CMK (cell line): Measurements from ENCODE around the gene CAPS.
"Not testable (repeated sequence)": the region's sequence is repeated elsewhere in the genome, so short reads cannot be mapped to it uniquely, and the experiment has no call there.

Experiments used
- DNase-seq: peaks from one replicate; pipeline ENCODE4 v3.0.0-alpha.2; 2010; ENCODE audit warnings: low read depth

Gene CAPS

DNA sequence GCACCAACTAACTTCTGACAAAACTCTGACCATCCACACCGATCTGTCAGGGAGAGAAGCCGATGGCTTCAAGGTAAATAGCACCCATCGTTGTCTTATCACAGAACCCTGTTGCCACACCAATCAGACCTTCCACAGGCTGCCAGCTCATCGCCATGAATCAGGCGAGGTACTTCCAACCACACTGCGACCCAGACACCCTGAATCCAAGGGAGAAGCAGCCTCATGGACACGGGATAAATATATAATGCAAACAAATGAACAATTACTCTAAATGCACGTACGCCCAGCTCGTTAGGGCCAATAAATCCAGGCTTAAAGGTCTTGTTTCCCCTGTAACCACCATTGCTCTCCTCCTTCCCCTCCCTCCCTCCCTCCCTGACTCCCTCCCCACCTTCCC, 43.1 kb downstream of the CAPS start:
- DNase-seq = no peak

DNA sequence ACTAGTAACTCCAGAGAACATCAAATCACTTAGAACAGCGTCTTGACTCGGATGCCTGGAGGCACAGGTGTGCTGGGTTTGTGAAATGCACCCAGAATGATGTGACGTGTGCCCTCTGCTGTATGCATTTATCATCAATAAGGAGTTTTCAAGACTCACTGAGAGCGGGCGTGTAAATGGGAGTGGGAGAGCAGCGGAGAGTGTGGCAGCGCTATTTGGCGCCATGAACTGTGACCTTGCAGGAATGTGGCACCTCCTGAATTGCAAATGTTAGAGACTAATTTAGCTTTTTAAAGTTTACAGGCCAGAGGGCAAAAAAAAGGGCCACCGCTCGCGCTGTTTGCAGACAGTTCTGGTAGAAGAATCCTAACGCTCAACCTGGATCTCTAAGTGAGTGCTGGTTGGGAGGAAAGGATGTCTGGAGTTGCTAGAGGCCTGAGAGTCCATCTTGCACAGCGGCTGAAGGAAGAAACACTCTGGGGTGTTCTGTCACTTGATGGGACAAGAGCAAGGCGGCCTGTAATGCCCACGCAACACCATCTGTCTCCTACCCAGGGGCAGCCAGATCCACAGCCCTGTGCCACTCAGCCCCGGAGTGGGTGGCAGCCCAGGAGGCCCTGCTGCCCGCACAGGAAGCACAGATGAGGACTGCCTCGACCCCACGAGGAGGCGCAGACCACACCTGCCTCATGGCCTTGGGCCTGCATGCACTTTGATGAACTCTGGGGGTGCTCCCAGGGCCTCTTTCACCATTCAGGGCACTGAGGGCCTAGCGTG, 44.2 kb downstream of the CAPS start:
- DNase-seq = no peak

DNA sequence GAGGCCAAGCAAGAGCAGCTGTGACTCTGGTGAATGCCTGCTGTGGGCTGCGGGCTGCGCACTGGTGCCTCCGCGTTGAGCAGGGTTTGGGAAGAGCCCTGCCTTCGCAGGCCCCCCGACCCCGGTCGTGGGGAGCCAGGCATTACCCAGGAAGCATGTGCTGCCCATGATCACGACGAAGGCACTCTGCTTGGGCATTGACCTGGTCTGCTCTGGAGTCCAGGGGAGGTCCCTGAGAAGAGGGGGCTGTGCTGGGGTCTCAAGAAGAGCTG, 44.7 kb downstream of the CAPS start:
- no peak for DNase-seq

DNA sequence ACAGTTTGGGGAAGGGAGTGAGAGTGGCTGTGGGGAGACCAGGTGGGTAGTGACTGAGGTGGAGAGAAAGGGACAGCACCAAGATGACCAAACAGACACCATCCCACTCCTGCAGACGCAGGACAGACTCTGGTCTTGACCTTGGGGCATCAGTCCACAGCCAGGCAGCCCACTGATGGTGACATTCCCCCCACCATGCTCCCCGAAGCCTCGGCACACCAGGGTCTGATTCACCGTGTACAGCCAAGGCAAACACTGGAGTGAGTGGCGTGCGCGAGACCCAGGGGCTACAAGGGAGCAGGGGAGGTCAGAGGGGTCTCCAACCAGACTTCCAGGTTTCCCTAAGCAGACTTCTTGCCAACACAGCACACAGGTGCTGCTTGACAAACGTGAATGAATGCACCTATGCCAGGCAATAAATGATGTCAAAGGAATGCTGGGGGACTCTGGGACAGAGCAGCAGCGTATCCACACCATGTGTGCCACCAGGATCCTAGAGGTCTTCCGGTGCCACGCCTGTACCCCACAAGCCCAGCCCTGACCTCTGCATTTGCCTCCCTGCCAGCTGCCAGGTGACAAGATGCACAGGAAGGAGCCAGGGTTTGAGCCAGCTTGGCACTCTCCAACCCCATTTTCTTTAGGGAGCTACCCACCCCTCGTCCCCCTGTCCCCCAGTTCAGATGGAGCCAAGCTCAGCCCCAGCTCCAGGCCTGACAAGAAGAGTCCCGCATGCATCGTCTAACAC, 45.4 kb downstream of the CAPS start:
- no peak for DNase-seq

DNA sequence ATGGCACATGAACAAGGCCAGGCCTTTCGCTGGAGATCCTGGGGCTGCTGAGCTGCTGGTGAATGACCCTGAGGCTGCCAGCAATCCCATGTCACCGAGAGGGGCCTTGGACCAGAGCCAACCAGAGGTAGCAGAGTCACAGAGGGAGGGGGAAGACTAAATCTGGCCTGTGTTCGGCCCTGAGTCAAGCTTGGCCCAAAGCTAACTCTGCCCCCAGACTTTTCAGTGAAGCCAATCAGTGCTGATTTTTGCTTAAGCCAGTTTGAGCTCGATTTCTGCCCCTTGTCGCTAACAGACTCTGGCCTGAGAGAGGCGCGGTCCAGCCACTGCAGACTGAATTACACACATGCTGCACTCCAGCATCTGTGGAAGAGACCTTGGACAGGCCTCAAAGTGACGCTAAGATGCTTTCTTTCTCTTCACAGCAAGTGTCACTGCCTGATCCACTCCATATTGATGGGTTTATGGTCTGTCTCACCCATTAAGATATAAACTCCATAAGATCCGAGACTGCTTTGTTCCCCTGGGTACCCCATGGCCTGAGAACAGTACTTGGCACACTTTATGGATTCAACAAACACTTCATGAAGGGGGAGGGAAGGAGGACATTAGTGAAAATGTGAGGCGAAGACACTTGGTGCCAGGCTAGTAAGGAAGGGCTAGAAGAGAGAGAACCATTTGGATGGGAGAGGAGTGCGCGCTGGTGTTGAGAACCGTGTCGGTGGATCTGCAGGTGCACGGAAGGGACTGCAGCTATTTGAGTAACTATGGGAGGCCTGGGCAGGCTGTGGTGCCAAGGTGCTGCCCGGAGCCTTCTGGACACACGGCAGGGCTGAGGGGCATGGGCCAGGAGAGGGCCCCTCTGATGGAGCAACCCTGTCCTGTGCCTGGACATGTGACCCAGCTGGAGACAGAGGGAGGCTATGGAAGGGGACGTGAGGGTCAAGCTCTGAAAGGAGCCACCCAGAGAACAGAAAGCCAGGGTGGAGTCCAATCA, 46.2 kb downstream of the CAPS start:
- DNase-seq = no peak

DNA sequence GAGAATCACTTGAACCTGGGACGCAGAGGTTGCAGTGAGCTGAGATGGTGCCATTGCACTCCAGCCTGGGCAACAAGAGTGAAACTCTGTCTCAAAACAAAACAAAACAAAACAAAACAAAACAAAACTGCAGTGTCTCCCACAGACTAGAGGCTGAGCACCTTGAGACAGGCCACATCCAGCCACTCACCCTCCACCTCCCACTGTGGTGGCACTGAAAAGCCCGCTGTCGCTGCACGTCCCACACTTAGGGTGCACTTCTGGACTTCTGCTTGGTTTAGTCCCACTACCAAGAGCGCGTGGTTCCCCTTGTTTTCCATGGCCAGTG, 47.6 kb downstream of the CAPS start:
- not testable (repeated sequence) for DNase-seq

DNA sequence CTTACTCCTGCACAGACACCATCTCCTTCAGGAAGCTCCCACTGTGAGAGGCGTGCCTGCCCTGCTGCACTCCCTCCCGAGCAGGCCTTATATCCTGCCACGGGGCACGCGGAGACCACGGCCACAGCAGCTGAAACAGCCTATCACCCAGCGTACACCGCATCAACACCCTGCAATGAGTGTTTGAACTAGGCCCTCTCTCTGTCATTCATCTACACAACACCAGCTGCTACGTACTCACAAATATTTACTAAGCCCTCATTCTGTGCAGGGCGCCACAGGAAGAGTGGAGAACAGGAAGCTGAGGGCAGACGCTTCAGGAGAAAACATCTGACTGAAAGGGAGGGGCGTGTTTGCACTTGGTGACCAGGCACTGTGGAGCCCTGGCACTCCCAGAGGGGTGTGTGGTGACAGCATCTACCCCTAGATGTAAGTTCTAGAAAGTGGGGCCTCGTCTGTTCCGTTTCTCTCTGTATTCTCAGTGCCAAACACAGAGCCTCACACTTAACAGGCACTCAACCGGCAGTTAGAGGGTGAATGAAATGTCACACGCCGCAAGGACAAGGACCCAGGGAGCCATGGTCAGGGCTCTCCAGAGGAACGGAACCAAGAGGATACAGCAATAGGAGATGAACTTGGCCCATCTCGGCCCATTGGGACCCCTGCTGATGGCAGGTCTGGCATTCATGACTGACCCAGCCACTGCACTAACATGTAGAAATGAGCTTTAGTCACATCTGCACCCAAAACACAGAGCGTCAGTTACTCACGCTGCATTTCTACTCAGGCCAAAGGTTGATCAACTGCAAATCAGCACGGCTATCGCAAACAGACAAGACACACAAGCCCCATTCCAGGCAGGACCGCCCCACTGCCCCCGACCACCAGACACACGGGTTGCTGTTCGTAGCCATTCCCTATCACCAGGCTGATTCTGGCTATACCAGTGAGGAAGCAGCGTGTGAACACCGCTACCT, 48.2 kb downstream of the CAPS start:
- DNase-seq = peak; percentile 76

DNA sequence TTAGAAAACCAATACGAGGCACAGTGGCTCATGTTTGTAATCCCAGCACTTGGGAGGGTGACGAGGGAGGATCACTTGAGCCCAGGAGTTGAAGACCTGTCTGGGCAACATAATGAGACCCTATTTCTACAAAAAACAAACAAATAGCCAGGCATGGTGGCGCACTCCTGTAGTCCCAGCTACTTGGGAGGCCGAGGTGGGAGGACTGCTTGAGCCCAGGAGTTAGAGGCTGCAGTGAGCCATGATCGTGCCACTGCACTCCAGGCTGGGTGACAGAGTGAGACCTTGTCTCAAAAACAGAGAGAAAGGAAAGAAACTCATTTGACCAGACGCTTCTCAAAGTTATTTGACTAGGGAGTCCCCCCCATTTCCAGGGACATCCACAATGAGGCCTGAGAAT, 49.2 kb downstream of the CAPS start:
- not testable (repeated sequence) for DNase-seq

DNA sequence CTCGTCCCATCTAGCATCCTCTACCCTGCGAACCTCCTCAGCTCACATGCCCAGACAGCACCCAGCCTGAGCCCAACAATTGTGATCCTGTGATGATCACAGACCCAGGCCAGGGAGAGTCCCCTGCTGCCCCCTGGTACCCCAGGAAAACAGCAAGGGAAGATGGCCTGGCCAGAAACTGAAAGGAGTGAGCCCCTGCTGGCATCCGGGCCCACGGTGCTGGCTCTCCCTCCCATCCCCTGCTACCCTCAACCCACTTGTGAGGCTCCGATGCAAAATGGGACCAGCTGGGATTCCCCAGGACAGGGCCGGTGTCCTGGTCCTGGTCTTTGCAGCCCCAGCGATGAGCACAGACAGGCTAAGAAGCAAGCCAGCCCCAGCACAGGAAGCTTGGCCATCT, 49.8 kb downstream of the CAPS start:
- DNase-seq = no peak

DNA sequence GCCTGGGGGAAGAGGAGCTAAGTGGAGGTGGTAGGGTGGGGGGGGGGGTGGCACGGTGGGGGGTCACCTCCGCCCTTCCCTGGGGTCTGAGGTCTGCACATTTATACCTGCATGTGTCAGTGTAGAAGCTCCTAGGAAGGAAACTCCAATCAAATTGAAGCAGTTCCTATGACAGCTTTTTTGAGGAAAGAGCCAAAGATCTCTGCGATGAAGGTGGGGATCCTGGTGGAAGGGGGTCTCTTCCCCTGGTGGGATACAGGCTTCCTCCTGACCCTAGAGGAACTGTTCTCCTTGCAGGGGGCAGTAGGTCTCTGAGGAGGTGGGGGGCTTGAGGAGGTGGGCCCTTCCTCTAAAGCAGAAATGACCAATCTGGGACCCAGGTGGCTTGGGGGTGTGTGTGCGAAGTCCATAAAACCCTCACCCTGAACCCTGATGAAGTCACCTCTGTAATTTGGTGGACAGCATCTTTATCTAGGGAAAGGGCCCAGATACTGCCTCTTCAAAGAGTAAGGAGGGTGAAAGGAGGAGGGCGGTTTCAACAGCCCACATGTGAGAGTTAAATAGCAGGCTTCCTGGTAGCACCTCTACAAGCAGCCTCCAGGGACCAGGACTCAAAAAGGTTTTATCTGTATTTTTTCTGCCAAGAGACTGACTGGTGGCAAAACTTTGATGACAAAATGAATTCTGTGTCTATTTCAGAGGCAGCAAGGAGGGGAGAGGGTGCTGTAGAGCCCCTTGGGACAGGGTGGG, 50.9 kb downstream of the CAPS start:
- no peak for DNase-seq
